Limb (tissue), 2 donors: ENCODE data around the gene HUS1B.
"Not testable (repeated sequence)": the region's sequence is repeated elsewhere in the genome, so short reads cannot be mapped to it uniquely, and the experiment has no call there.

Experiments used
- DNase-seq, 2 donors: peaks; one replicate each; pipeline ENCODE4 v3.0.0-alpha.2; 2016; ENCODE audit errors: extremely low spot score in 2 of 2

HUS1B gene

DNA sequence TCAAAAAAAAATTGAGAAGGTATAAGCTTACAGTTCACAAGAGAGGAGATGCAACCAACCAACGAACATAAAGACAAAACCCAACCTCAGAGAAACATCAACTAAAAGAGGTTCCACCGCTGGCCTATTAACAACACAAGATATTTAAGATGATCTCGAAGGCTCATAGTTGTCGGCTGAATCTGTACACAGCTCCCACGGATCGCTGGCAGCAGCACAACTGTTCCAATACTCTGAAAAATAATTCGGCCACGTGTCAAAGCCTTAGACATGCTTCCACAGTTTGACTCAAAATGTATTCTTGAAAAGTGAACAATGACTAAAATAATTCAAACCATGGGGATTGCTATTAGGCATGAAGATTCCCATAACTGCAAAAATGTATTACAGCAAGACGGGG, 22.4 kb upstream of the HUS1B start:
- DNase-seq, result no peak

DNA sequence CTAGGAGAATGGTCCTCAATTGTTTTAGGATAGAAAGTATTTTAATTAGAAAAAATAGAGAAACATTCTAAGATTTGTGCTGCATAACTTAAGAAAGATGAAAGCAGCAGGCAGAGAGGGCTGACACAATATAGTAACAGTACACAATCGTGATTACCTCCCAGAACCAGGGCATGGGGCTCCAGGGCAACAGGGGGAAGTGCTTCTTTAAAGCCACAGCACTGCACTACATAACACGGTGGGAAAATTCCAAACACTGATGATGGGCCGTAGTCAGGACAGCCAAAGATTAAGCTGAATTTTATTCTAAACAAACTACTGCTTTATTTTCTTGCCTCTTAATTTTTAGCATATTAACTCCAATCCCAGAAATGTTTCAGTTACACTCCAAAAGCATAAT, 21.6 kb upstream of the HUS1B start:
- DNase-seq, result no peak

DNA sequence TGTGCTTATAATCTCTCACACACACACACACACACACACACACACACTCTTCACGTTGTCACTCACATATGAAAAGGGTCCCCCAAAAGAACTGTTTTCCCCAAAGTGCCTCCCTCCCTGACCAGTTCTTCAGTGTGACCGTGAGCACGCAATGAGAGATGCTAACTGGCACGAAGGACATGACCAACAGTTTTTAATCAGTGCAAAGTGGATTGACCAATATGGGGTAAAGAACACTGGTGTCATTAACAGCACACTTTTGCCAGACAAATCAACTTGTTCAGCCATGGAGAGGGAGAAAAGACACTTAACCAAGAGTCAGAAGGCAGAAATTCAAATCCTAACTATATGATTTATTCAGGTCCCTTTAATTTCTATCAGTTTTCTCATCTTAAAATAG, 21.0 kb upstream of the HUS1B start:
- DNase-seq, result no peak

DNA sequence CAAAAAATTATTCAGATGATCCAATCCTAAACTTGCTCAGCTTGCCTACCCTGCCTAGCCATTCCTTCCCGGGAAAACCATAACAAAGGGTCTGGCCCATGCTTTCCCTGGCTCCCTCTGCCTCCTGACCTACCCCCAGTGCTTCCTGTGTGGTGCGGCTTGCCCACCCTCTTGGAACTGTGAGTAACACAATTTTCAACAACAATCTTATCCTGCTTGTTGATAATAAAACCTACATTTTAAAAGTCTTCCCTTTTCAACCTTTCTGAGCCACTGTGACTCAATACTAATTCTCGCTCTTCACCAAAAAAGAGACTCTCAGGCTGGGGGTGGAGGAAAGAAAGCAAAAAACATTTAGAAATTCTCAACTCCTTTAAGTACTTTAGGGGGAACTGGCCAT, 18.1 kb upstream of the HUS1B start:
- no peak for DNase-seq

DNA sequence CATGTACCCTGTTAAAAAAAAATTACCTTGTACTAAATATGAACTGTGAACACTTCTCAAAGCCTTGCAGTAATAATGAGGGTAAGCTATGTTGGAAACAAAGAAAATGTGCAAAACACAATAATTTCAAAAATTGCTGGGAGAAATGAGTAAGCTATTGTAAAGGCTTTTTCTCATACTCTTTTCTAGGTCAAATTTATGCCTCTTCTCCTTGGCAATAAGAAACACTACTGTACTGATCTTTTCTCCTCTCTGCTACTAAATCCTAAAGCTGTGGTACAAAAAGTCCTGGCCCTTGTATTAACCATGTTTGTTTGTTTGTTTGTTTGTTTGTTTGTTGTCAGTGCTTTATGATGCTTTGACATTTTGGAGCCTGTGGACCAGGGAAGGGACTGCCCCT, 17.5 kb upstream of the HUS1B start:
- no peak for DNase-seq

DNA sequence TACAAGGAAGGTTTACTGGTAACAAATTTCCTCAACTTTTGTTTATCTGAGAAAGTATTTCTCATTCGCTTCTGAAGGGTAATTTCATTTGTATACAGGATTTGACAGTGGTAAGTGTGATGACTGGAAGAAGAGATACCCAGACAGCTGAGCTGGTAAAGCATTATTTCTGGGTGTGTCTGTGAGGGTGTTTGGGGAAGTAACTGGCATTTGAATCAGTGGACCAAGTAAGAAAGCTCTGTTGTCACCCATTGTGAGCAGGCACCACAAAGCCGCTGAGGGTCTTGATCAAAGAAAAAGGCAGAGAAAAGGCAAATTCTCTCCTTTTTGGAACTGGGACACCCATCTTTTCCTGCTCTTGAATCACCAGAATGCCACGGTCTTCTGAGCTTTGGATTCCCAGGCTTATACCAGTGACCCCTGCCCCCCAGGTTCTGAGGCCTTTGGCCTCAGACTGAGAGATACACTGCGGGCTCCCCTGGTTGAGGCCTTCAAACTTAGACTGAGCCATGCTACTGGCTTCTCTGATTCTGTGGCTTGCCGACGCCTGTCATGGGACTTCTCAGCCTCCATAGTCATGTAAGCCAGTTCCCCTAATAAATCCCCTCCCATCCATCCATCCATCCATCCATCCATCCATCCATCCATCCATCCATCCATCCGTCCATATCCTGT, 10.5 kb upstream of the HUS1B start:
- no peak for DNase-seq

DNA sequence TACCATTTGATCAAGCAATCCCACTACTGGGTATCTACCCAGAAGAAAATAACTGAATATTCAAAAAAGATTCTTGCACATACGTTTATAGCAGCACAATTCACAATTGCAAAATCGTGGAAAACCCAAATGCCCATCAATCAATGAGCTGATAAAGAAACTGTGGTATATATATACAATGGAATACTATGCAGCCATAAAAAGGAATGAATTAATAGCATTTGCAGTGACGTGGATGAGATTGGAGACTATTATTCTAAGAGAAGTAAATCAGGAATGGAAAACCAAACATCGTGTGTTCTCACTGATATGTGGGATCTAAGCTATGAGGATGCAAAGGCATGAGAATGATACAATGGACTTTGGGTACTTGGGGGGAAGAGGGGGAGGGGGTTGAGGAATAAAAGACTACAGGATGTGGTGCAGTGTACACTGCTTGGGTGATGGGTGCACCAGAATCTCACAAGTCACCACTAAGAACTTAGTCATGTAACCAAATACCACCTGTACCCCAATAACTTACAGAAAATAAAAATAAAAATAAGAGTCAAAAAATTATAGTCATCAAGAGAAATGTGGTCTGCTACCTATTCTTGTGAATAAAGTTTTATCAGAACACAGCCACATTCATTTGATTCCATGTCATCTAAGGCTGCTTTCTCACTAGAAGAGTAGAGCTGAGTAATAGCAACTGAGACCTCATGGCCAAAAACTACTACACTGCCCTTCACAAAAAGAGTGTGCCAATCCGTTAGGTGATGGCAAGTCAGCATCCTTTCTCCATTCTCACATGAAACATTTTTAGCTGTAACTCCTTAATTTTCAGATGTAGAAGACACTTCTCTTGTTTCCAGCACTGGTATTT, 8.7 kb upstream of the HUS1B start:
- no peak for DNase-seq

DNA sequence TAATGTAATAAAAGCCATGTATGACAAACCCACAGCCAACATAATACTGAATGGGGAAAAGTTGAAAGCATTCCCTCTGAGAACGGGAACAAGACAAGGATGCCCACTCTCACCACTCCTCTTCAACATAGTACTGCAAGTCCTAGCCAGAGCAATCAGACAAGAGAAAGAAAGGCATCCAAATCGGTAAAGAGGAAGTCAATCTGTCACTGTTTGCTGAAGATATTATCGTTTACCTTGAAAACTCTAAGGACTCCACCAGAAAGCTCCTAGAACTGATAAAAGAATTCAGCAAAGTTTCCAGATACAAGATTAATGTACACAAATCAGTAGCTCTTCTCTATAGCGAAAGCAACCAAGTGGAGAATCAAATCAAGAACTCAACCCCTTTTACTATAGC, 6.9 kb upstream of the HUS1B start:
- not testable (repeated sequence) for DNase-seq

DNA sequence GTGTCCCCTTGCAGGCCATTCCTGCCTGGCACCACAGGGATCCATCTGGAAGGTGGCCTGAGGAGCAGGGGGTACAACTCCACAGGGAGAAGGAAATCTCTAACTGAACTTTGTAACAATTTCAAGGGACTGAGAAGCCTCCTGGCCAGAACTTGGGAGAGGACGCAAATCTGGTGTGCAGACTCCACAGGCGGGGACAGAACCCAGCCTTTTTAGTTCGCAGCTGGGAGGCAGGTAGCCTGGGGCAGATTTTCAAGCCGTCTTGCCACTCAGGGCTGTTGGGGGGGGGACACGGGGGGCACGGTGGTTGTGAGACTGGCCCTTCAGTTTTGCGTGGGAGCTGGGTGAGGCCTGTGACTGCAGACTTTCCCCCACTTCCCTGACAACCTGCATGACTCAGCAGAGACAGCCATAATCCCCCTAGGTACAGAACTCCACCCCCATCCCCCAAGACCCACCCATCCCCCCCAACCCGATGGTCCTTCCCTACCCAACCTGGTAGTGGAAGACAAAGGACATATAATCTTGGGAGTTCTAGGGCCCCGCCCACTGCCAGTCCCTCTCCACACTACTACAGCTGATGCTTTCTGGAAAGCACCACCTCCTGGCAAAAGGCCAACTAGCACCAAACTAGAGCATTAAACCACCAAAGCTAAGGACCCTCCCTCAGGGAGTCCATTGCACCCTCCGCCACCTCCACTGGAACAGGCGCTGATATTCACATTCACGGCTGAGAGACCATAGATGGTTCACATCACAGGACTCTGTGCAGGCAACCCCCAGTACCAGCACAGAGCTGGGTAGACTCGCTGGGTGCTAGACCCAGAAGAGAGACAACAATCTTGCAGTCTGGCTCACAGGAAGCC, 3.0 kb upstream of the HUS1B start:
- no peak for DNase-seq

DNA sequence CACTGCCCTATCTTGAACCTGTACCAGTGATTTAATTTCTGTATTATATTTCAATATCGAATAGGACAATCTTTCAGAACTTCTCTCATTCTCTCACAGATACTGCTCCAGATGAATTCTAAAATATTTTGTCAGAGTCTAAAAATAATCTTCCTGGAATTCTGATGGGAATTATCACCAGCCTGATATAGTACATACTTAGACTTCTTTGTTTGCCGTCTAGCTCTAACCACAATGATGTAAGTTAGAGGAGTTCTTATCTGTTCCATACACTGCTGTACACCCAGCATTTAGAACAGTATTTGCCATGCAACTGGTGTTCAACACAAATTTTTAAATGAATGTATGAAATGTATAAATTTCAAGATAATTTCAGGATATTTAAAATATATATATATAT, 1.3 kb upstream of the HUS1B start:
- no peak for DNase-seq

DNA sequence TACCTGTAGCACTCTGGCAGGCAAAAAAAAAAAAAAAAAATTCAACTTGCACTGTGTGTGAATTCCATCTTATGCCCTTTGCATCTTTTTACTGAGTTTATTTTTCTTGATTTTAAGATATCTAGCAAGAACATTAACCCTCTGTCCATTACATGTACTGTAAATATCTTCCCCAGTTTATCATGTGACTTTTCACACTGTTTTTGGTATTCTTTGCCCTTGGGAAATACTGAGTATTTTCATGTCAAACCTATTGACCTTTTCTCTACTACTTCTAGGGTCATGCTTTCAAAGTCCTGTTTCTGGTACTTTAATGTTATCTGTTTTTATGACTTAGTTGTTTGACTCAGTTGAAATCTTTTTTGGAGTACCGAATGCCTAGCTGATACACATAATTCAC, 843 bp upstream of the HUS1B start:
- no peak for DNase-seq

DNA sequence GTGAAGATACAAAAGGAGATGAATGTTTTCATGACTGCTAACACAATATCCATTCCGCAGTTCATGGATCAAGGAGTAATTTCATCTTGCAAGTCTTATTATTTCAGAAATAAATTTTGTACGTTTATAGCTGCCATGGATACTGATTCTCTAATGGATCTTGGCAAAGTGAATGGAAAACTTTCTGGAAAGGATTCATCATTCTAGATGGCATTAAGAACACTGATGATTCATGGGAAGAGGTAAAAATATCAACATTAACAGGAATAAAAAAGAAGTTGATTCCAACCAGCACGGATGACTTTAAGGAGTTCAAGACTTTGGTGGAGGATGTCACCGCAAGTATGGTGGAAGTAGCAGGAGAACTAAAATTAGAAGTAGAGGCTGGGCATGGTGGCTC, 2.8 kb downstream of the HUS1B start:
- DNase-seq, result no peak

DNA sequence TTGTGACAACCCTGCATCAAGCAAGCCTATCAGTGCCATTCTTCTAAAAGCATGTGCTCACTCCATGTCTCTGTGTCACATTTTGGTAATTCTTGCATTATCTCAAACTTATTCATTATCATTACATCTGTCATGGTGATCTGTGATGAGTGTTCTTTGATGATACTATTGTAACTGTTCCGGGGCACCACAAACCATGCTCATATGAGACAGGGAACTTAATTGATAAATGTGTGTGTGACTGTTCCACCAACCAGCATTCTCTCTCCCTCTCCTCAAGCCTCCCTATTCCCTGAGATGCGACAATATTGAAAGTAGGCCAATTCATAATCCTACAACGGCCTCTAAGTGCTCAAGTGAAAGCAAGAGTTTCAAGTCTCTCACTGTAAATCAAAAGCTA, 4.0 kb downstream of the HUS1B start:
- DNase-seq, result no peak

DNA sequence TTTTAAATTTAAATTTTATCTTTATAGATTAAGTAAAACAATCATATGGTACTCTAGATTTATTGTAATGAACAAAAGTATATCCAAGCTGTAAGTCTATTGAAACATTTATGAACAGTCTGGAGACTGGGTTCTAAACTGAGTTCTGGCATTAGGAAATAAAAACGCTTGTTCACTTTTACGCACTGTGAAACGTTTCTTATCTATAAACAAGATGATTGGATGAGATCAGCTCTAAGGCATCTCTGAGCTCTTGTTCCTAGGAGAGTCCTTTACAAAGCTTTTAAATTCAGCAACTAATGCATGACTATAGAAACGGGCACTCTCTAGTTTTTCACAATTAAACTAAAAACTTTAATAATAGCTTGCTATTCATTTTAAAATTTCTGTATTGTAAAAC, 6.8 kb downstream of the HUS1B start:
- no peak for DNase-seq

DNA sequence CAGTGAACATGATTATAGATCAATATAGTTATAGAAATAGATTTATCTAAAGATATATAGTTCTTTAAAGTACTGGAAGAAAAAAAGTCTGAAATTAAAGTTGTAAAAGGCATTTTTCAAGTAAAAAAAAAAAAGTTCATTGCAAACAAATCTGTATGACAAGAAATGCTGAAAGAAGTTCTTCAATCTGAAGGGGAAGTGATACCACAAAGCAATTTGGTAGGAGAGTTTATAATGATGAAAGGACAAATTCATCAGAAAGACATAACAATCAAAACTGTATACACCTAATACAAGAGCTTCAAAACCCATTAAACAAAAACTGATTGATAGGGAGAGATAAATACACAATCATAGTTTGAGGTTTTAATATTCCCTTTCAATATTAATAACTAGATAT, 14.1 kb downstream of the HUS1B start:
- DNase-seq, result no peak

DNA sequence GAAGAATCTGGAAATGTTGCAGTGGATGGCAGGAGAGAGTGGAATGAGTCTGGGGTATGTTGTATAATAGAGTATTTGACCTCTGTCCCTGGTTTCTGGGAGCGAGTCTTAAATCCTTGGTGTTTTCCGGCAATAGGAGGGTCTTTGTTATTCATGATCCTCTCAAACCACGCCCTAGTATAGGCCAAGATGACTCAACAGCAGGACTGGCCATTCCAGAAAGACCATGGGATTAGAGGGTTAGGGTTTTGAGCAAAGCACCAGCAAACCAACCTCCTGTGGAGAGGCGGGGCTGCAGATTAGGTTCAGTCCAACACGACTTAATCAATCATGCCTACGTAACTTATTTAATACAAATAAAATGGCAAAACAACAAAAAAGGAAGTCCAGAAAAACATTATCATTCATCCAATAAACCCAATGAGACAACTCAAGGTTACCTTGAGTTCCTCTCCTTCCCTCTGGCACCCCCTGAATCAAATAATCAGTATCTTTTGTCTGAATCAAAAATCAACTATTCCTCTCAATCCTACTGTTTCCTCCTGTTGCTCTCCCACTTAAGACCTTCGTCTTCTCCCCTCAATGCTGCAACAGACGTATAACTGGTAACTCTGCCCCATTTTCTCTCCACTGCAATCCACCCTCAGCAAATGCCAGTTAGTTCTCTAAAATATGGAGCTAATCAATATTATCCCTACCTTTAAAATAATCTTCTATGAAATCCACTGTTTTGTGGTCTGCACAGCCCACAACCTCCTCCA, 15.5 kb downstream of the HUS1B start:
- DNase-seq, result no peak

DNA sequence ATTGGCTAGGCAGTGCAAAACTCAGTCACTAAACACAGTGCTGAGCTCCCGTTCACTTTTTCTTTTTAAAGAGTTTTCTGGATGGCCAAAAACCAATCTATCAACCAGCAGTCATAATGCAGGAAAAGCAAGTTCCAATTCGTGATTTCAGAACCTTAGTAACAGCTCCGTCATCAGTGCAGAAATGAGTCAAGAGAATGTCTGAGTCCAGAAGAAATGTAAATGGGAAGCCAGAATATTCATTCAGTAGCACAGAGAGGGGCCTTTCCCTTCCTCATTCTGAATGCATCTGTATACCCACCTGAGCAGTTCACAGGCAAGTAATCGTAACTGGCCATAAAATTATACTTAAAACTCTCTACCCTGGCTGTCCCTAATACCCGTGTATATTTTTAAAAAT, 20.4 kb downstream of the HUS1B start:
- DNase-seq, result no peak

DNA sequence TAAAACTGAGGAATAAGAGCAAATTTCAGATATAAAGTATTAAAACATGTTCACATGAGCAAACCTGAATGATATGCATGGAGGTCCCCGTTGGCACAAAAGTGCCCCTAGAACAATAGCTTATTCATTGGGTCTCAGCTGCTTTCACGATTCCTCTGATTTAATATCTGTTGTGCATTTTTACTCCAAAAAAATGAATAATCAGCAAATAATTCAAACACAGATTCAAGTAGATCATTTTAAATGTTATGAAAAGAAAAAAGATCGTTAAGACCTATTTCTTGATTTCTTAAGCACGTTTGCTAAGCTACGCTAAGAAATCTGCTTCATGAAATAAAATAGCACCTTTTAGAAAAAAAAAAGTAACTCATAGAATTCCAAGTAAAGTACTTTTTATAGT, 21.7 kb downstream of the HUS1B start:
- no peak for DNase-seq

DNA sequence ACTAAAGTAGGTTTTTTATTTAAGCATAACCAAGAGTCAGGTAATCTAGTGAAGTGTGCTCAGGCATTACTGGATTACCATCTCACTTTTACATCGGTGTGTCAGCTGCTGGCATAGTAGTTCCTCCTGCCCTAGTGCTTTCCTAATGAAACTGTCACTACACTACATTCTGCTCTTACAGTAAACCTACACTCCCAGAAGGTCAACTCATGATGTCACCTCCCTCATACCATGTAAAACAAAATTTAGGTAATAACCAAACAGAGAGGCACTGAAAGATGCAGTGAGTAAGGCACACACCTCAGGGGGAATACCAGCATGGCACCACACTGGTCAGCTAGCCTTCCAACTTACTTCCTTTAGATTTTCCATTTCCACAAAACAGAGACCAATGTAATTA, 23.3 kb downstream of the HUS1B start:
- no peak for DNase-seq

DNA sequence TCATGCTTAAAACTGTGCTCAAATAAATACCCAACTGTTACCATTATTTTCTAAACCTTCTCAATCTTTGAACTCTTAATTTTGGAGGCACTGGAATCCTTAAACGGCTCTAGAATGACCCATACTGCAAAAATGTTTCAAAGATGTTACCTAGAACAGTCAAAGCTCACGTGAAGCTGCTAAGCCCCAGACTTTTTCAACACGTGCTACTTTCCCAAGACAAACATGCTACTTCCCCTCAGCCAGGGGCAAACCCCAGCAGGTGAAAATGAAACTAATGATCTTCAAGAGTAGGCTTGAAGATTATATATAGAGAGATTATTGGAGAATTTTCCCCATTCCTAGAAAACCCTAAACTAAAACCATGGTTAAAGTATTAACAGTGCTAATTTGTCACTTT, 28.1 kb downstream of the HUS1B start:
- DNase-seq, result no peak

DNA sequence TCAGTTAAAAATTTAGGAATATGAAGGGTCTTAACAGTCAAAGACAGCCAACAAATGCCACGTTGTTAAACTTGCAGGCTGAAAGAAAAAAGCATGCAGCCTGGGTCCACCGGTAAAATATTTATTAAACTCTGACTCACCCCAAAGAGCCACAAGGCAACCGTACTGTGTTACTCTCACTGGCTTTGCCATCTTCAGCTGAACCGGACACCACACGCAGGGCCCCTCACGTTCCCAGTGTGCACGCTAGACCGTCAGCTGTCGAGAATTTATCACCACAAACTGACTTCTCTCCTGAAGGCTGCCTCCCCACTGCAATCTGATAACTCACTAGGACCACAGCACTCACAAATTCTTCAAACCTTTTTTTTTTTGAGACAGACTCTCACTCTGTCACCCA, 30.7 kb downstream of the HUS1B start:
- peak; percentile 42 to 47 for DNase-seq

DNA sequence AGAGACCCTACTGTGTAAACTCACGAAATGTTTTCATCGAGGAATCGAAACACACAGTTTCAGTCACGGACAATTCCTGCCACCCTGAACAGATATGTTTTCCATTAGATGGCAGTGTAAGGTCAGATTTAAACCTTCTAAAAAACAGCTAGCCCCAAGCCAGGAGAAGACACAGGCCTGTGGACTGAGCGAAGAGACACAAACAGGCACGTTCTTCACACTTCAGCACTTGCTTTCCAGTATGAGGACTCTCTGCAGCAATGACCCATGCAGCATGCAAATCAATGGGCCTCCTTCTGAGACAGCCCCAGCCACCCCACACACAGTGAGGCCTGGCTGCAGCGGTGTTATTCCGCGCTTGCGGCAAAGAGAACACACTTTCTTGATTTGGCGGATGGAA, 31.9 kb downstream of the HUS1B start:
- DNase-seq, result peak; percentile 4 to 33
